Bronchial epithelial cell (primary cell): ENCODE measurements around the gene RBBP8. TPM values are rescaled to one million over a fixed set of nuclear protein-coding genes. Genes with fewer than 3 reads are reported as not detected.

Experiments used
- DNase-seq: peaks from one replicate; pipeline ENCODE4 v3.0.0-alpha.2; 2010; ENCODE audit warnings: low read depth
- FAIRE-seq: peaks from 2 replicates; lab custom pipeline; 2011; peaks lifted over from hg19 to GRCh38; lab: Jason Lieb, UNC
- H3K27me3 ChIP-seq: 2 replicates; pipeline ENCODE4 v1.5.1; 2011; ENCODE audit warnings: low read length; ENCODE audit not compliant: control insufficient read depth, insufficient read depth
- H3K36me3 ChIP-seq: 2 replicates; pipeline ENCODE4 v1.5.1; 2011; ENCODE audit warnings: low read length; ENCODE audit not compliant: control insufficient read depth, insufficient read depth
- H3K4me3 ChIP-seq: 2 replicates; pipeline ENCODE4 v1.5.1; 2011; ENCODE audit warnings: mild to moderate bottlenecking, low read depth, low read length, control low read depth
- total RNA-seq: library from RNA; depleted of rRNA; stranded (reverse); fragments of >200 nt; gene quantifications from 2 replicates; pipeline ENCODE4 v1.2.1, GENCODE V29; 2014
- TF ChIP-seq, protein P1 (sequence below): IDR thresholded peaks from 2 replicates; pipeline ENCODE4 v1.5.1; 2011; ENCODE audit warnings: mild to moderate bottlenecking, moderate library complexity, low read length, control low read depth, inconsistent platforms; ENCODE audit not compliant: insufficient read depth, severe bottlenecking

RBBP8 gene
- total RNA-seq, 1 donor from 2014 or later = 72.9 TPM

GRCh38 chr18:22985250-22985649 is 52.1 kb downstream of the RBBP8 start:
- no peaks in the 10 kb centered on the region for H3K27me3 ChIP-seq
- H3K36me3 ChIP-seq = peaks cover 19% of the 10 kb centered on the region
- no peak overlapping the region for H3K4me3 ChIP-seq
- FAIRE-seq (no peak), DNase-seq (no peak)
- TF ChIP-seq, protein P1, sequence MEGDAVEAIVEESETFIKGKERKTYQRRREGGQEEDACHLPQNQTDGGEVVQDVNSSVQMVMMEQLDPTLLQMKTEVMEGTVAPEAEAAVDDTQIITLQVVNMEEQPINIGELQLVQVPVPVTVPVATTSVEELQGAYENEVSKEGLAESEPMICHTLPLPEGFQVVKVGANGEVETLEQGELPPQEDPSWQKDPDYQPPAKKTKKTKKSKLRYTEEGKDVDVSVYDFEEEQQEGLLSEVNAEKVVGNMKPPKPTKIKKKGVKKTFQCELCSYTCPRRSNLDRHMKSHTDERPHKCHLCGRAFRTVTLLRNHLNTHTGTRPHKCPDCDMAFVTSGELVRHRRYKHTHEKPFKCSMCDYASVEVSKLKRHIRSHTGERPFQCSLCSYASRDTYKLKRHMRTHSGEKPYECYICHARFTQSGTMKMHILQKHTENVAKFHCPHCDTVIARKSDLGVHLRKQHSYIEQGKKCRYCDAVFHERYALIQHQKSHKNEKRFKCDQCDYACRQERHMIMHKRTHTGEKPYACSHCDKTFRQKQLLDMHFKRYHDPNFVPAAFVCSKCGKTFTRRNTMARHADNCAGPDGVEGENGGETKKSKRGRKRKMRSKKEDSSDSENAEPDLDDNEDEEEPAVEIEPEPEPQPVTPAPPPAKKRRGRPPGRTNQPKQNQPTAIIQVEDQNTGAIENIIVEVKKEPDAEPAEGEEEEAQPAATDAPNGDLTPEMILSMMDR = no peak

GRCh38 chr18:22987547-22988189 is 54.5 kb downstream of the RBBP8 start:
- Histone ChIP-seq H3K36me3 (peaks cover 18% of the 10 kb centered on the region), H3K27me3 (no peaks in the 10 kb centered on the region), H3K4me3 (no peak overlapping the region)
- FAIRE-seq = no peak
- no peak for DNase-seq
- TF ChIP-seq, protein P1 = no peak

- no peak overlapping the region for H3K4me3 ChIP-seq
- no peak for DNase-seq
- peaks cover 18% of the 10 kb centered on the region for H3K36me3 ChIP-seq
- H3K27me3 ChIP-seq = no peaks in the 10 kb centered on the region
- TF ChIP-seq, protein P1 = no peak
- no peak for FAIRE-seq
These were observed 55.1 kb downstream of the RBBP8 start for GRCh38 chr18:22988208-22988607.

DNA sequence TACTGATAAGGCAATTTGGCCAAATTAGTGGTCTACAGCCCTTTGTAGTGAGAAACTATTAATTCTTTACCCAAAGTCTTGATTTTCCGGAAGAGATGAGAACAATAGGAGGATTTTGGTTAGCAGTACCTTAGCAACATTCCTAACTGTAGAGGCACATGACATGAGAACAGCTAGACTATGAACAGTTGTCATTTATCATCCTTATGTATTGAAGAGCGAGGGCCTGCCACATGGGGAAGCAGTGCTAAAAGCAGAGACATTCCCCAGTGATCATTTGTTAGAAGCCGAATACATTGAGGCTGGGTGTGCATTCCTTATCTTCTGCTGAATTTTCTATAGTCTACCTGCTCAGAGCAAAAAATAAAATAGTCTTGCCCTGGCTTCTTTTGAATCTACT is 65.2 kb downstream of the RBBP8 start:
- no peak for FAIRE-seq
- Histone ChIP-seq H3K4me3 (no peak overlapping the region), H3K27me3 (no peaks in the 10 kb centered on the region), H3K36me3 (peaks cover 24% of the 10 kb centered on the region)
- DNase-seq = no peak
- TF ChIP-seq, protein P1 = no peak

GRCh38 chr18:22999212-22999611 is 66.1 kb downstream of the RBBP8 start:
- H3K4me3 ChIP-seq = no peak overlapping the region
- no peaks in the 10 kb centered on the region for H3K27me3 ChIP-seq
- no peak for FAIRE-seq
- DNase-seq = no peak
- TF ChIP-seq, protein P1 = no peak
- H3K36me3 ChIP-seq = peaks cover 21% of the 10 kb centered on the region

GRCh38 chr18:22999647-23000046 is 66.5 kb downstream of the RBBP8 start:
- Histone ChIP-seq H3K27me3 (no peaks in the 10 kb centered on the region), H3K4me3 (no peak overlapping the region), H3K36me3 (peaks cover 24% of the 10 kb centered on the region)
- no peak for DNase-seq
- no peak for FAIRE-seq
- TF ChIP-seq, protein P1 = no peak
